NCI-H82 (cell line): ENCODE data around the gene EBI3.
"Not testable (repeated sequence)": the region's sequence is repeated elsewhere in the genome, so short reads cannot be mapped to it uniquely, and the experiment has no call there.

ENCODE experiments used
- DNase-seq: peaks from one replicate; lab custom pipeline; 2025; lab: John Stamatoyannopoulos, UW

The EBI3 gene

GRCh38 chr19:4234862-4235201, 5.5 kb downstream of the EBI3 start:
- DNase-seq: no peak

DNA sequence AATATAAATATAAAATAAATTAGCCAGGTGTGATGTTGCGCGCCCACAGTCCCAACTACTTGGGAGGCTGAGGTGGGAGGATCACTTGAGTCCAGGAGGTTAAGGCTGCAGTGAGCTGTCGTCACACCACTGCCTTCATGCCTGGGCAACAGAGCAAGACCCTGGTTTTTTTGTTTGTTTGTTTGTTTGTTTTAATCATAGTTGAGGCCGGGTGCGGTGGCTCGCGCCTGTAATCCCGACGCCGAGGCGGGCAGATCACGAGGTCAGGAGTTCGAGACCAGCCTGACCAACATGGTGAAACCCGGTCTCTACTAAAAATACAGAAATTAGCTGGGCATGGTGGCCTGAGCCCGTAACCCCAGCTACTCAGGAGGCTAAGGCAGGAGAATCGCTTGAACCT, 8.2 kb downstream of the EBI3 start:
- DNase-seq: not testable (repeated sequence)

GRCh38 chr19:4238831-4239230, 9.5 kb downstream of the EBI3 start:
- DNase-seq: no peak

GRCh38 chr19:4241824-4242430, 12.6 kb downstream of the EBI3 start:
- DNase-seq: no peak

- not testable (repeated sequence) for DNase-seq
Measured at GRCh38 chr19:4245938-4246337, 16.6 kb downstream of the EBI3 start.

- DNase-seq: peak; percentile 100
Measured at GRCh38 chr19:4246767-4247593, 17.7 kb downstream of the EBI3 start, which contains the start of gene YJU2. YJU2 (plus strand) TSS chr19:4247080; CDS start chr19:4247147, 67 bp downstream.

DNA sequence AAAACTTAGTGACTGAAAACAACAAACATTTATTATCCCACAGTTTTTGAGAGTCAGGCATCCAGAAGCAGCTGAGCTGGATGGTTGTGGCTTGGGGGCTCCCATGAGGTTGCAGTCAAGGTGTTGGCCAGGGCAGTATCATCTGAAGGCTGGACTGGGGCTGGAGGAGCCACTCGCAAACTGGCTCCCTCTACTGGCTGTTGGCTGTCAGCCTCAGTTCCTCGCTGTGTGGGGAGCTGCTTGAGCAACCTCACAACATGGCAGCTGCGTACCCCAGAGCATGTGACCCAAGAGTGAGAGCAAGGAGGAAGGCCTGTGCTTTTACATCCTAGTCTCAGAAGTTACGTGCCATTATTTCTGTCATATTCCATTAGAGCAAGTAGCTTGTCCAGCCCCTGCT, 27.2 kb downstream of the EBI3 start:
- DNase-seq: no peak

GRCh38 chr19:4257025-4257424, 27.7 kb downstream of the EBI3 start:
- DNase-seq: no peak

GRCh38 chr19:4258181-4258580, 28.9 kb downstream of the EBI3 start:
- no peak for DNase-seq

- no peak for DNase-seq
Measured at GRCh38 chr19:4260613-4261191, 31.4 kb downstream of the EBI3 start.

DNA sequence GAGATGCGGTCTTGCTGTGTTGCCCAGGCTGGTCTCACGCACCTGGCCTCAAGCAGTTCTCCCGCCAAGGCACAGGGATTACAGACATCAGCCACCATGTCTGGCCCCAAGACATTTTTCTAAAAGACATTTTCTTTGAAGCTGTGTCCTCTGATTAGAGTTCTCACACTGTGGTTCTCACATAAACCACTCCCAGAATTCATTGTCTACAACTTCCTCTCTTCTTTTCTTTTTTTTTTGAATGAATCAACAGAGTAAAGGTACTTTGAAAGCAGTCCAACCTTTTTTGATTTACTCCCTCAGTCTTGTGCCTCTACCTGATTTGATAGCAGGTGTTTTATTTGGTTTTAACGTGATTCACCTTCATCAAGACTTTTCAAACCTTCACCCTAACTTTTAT, 35.5 kb downstream of the EBI3 start:
- no peak for DNase-seq

DNA sequence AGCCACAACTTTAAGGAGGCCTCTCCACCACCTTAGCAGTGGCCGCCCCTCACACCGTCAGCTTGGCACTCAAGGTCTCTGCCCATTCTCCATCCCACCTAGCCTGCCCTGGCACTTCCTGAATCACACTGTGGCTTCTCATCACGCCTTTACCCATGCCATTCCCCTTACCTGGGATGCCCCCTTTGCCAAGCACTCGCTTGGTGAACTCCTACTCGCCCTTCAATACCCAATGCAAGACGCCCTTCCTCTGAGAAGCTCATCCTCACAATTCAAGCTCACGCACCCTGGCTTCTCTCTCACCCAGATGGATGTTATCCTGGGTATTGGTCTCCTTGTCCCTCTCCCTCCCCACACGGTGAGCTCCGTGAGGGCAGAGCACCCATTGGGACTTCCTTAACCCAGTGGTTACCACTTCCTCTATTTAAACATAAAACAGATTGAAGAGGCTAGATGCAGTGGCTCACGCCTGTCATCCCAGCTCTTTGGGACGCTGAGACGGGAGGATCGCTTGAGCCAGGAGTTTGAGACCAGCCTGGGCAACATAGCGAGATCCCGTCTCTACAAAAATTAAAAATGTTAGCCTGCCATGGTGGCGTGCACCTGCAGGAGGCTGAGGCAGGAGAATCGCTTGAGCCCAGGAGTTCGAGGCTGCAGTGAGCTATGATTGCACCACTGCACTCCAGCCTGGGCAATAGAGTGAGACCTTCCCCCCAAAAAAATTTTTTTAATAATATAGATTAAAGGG, 37.1 kb downstream of the EBI3 start:
- DNase-seq: no peak

- peak; percentile 73 for DNase-seq
Measured at GRCh38 chr19:4267101-4267900, 38.0 kb downstream of the EBI3 start.

DNA sequence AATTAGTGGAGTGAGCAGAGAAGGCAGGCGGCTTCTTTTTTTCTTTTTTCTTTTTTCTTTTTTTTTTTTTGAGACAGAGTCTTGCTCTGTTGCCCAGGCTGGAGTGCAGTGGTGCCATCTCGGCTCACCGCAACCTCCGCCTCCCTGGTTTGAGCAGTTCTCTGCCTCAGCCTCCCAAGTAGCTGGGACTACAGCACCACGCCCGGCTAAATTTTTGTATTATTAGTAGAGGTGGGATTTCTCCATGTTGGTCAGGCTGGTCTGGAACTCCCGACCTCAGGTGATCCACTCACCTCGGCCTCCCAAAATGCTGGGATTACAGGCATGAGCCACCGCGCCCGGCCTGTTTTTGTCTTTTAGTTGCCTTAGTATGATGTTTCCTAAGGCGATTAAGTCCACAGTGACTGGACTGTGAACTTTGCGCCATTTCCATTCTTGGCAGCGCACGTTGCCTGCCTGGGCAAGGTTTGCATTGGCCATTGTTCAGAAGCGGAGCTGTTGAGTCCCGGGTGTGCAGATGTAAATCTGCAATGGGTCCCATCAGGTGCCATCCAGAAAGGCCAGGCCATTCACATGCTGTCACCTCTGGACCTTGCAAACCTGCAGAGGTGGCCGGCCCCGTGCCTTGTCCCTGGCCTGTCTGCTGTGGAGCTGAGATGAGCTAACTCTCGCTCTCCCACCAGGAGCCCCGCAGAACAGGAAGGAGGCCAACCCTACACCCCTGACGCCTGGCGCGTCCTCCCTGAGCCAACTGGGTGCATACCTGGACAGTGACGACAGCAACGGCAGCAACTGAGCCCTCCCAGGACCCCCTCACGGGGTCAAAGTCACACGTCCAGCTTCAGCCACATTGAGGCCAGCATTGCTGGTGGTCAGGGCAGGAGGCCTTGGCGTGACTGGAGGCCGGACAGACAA, 38.8 kb downstream of the EBI3 start:
- no peak for DNase-seq

DNA sequence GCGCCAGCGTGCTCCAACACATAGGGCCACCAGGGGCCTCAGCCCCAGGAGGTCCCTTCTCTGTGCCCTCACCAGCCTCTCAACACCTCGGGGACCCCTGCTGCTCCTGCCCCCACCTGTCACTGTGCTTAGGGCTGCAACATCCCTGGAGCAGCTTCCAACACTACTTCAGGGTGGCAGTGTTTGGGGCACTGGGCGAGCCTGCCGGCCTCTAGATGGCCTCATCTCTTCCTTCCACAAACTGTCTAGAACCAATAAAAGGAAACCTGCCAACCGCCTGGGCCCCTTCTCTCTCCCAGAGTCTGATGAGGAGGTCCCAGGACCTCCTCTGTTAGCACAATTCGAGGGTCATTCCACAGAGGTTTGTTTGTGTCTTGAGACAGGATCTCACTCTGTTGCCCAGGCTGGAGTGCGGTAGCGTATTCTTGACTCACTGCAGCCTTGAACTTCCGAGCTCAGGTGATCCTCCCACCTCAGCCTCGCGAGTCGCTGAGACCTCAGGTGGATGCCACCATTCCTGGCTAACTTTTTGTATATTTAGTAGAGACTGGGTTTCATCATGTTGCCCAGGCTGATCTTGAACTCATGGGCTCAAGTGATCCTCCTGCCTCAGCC, 39.6 kb downstream of the EBI3 start:
- no peak for DNase-seq

DNA sequence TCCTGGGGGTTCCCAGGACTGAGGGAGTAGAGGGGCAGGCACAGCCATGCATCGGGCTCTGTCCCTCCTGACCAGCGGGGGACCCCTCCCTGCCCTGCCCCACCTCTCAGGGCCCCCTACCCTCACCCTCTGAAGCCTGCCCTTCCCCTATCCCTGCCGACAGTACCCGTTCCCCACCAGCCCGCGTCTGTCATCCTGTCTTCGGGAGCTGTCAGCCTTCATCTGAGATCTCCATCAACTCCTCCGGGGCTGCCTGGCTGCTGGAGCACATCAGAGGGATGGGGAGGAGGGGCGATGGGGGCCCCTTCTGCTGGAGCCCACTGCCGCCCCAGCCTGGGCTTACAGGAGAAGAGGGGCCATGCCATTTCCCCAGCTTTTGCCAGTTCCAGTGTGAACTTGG, 43.6 kb downstream of the EBI3 start:
- no peak for DNase-seq

DNA sequence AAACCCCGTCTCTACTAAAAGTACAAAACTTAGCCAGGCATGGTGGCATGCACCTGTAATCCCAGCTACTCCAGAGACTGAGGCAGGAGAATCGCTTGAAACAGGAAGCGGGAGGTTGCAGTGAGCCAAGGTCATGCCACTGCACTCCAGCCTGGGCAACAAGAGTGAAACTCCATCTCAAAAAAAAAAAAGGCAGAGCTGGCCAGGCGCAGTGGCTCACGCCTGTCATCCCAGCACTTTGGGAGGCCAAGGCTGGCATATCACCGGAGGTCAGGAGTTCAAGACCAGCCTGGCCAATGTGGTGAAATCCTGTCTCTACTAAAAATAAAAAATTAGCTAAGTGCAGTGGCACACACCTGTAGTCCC, 45.0 kb downstream of the EBI3 start:
- DNase-seq: not testable (repeated sequence)

DNA sequence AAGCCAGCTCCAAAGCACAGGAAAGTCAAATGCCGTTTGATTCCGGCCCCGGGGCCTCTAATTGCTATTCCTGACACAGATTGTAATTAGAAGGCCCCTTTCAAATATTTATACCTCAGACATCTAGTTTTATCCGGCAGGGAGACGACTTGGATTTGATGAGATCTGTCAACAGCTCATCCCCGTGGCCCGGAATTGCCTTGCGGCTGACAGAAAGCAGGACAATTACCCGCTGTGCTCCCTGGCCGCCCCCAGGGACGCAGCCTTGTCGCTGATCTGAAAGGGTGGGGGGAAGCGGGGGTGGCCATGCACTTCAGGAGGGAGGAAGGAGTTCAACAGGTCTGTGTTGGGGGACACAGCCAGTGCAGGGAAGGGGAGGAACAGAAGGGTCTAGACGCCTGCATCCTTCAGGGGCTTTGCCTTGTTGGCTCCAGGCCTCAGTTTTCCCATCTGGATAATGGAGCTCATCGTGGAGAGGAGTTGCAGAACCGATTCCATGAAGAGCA, 47.9 kb downstream of the EBI3 start:
- no peak for DNase-seq

DNA sequence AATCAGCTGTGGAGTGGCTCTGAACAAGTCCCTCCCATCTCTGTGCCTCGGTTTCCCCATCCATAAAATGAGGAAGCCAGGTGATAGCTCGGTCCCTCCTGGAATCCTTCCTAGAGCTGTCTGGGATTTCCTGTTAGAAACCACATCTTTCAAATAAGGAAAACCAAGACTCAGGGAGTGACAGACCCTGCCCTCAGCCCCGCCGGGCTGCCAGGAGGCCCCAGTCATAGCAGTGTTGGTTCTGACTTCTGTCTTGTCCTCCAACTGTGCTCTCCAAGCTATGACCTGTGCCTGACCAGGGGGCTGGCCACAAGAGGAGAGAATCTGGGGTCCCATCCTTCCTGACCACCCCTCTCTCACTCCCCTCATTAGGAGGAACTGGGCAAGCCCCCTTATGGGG, 48.7 kb downstream of the EBI3 start:
- no peak for DNase-seq
